NK-92 (cell line): ENCODE data around the gene GNAT1.
A peak's percentile ranks its signal among the peaks of the same experiment; 100 is the strongest.

Experiments used
- DNase-seq: peaks from one replicate; lab custom pipeline; 2025; ENCODE audit not compliant: unreplicated experiment; lab: John Stamatoyannopoulos, UW

The GNAT1 gene

GRCh38 chr3:50174947-50175524 is 16.4 kb upstream of the GNAT1 start:
- no peak for DNase-seq

- DNase-seq, result no peak
Observed at GRCh38 chr3:50177346-50177745, 14.1 kb upstream of the GNAT1 start.

- no peak for DNase-seq
Observed at GRCh38 chr3:50179710-50180109, 11.7 kb upstream of the GNAT1 start.

GRCh38 chr3:50181985-50182384 is 9.4 kb upstream of the GNAT1 start:
- no peak for DNase-seq

- no peak for DNase-seq
Observed at GRCh38 chr3:50182533-50183099, 8.8 kb upstream of the GNAT1 start.

GRCh38 chr3:50183755-50184154 is 7.7 kb upstream of the GNAT1 start:
- DNase-seq, result no peak

GRCh38 chr3:50184242-50184978 is 7.0 kb upstream of the GNAT1 start:
- DNase-seq, result no peak

- no peak for DNase-seq
Observed at GRCh38 chr3:50185230-50185629, 6.2 kb upstream of the GNAT1 start.

GRCh38 chr3:50186096-50186495 is 5.3 kb upstream of the GNAT1 start:
- DNase-seq, result no peak

- no peak for DNase-seq
Observed at GRCh38 chr3:50187750-50188149, 3.7 kb upstream of the GNAT1 start.

GRCh38 chr3:50189274-50189673 is 2.1 kb upstream of the GNAT1 start:
- DNase-seq, result no peak

- no peak for DNase-seq
Observed at GRCh38 chr3:50189989-50190388, 1.4 kb upstream of the GNAT1 start.

- DNase-seq, result no peak
Observed at GRCh38 chr3:50192124-50192523, 714 bp downstream of the GNAT1 start.

GRCh38 chr3:50192689-50193141 is 1.3 kb downstream of the GNAT1 start:
- no peak for DNase-seq

- DNase-seq, result no peak
Observed at GRCh38 chr3:50193286-50193685, 1.9 kb downstream of the GNAT1 start.

GRCh38 chr3:50193746-50194127 is 2.3 kb downstream of the GNAT1 start:
- DNase-seq, result no peak

GRCh38 chr3:50194128-50194902 is 2.9 kb downstream of the GNAT1 start:
- DNase-seq, result peak; percentile 21

GRCh38 chr3:50194903-50195500 is 3.6 kb downstream of the GNAT1 start:
- no peak for DNase-seq

GRCh38 chr3:50195501-50196252 is 4.3 kb downstream of the GNAT1 start:
- DNase-seq, result no peak

- DNase-seq, result no peak
Observed at GRCh38 chr3:50196253-50196801, 4.9 kb downstream of the GNAT1 start.
